Activated naive CD8-positive, alpha-beta T cell treated with anti-CD3 and anti-CD28 coated beads for 36 hours (primary cell): Measurements from ENCODE around the gene FUT7. TPM values are rescaled to one million over a fixed set of nuclear protein-coding genes. Genes with fewer than 3 reads are reported as not detected.
"Not testable (repeated sequence)": the region's sequence is repeated elsewhere in the genome, so short reads cannot be mapped to it uniquely, and the experiment has no call there.

Source experiments
- DNase-seq: peaks from one replicate; pipeline ENCODE4 v3.0.0; 2021
- H3K27ac Mint-ChIP-seq: one replicate; pipeline ENCODE4 v1.8.0; 2022; ENCODE audit warnings: mild to moderate bottlenecking, moderate library complexity, mixed read lengths
- H3K27me3 Mint-ChIP-seq: one replicate; pipeline ENCODE4 v1.8.0; 2022; ENCODE audit warnings: mild to moderate bottlenecking, mixed read lengths
- H3K36me3 Mint-ChIP-seq: one replicate; pipeline ENCODE4 v1.8.0; 2021; ENCODE audit warnings: mild to moderate bottlenecking, mixed read lengths
- H3K4me1 Mint-ChIP-seq: one replicate; pipeline ENCODE4 v1.8.0; 2021; ENCODE audit warnings: mixed read lengths
- H3K4me3 Mint-ChIP-seq: one replicate; pipeline ENCODE4 v1.8.0; 2022; ENCODE audit warnings: mild to moderate bottlenecking, moderate library complexity, mixed read lengths
- H3K9me3 Mint-ChIP-seq: one replicate; pipeline ENCODE4 v1.8.0; 2022; ENCODE audit warnings: mixed read lengths
- total RNA-seq, 2 experiments: library from RNA; stranded (reverse); gene quantifications; one replicate each; pipeline ENCODE4 v1.2.3, GENCODE V29; 2021

FUT7 gene
- total RNA-seq, 2 experiments from 2014 or later: not detected

- no peaks in the 10 kb centered on the region for H3K36me3 Mint-ChIP-seq
- no peak for DNase-seq
- peak overlapping the region; percentile 46 for H3K27ac Mint-ChIP-seq
- H3K27me3 Mint-ChIP-seq: no peaks in the 10 kb centered on the region
- H3K9me3 Mint-ChIP-seq: no peaks in the 10 kb centered on the region
- H3K4me3 Mint-ChIP-seq: peak overlapping the region; percentile 52
- H3K4me1 Mint-ChIP-seq: peaks cover 31% of the 10 kb centered on the region
These were observed 2.3 kb upstream of the FUT7 start for GRCh38 chr9:137034039-137034708.

DNA sequence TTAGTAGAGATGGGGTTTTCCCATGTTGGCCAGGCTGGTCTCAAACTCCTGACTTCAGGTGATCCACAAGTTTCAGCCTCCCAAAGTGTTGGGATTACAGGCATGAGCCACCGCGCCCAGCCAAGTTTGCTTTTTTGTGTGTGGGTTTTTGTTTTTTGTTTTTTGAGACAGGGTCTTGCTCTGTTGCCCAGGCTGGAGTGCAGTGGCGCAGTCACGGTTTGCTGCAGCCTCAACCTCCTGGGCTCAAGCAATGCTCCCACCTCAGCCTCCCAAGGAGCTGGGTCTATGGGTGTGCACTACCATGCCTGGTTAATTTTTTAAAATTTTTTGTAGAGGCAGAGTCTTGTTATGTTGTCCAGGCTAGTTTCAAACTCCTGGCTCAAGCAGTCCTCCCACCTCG, 1.6 kb upstream of the FUT7 start:
- not testable (repeated sequence) for H3K36me3 Mint-ChIP-seq, H3K4me3 Mint-ChIP-seq, H3K27me3 Mint-ChIP-seq, H3K9me3 Mint-ChIP-seq, DNase-seq, H3K27ac Mint-ChIP-seq
- H3K4me1 Mint-ChIP-seq: peaks cover 35% of the 10 kb centered on the region

DNA sequence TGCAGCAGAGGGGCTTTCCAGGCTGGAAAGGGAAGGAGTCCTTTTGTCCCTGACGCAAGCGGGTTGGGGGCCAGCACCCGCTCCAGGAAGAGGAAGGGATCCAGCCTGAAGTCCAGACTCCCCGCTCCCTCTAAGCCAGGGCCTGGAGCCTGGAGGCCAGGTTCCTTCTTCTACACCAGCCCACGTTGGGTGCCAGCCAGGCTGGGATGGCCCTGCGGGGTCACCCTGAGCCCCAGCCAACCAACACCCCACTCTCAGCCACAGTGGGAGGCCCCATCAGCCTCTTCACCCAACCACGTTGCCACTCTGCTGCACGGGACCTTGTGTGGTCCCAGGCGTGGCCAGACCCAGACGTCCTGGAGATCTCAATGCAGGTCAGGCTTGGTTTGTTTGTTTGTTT, 970 bp upstream of the FUT7 start:
- Mint-ChIP-seq H3K9me3 (no peaks in the 10 kb centered on the region), H3K27me3 (no peaks in the 10 kb centered on the region), H3K4me3 (no peak overlapping the region), H3K4me1 (peaks cover 35% of the 10 kb centered on the region), H3K36me3 (no peaks in the 10 kb centered on the region), H3K27ac (no peak overlapping the region)
- DNase-seq: no peak

- H3K4me1 Mint-ChIP-seq: peaks cover 40% of the 10 kb centered on the region
- H3K9me3 Mint-ChIP-seq: no peaks in the 10 kb centered on the region
- no peak overlapping the region for H3K4me3 Mint-ChIP-seq
- DNase-seq: peak; percentile 47
- no peak overlapping the region for H3K27ac Mint-ChIP-seq
- no peaks in the 10 kb centered on the region for H3K27me3 Mint-ChIP-seq
- H3K36me3 Mint-ChIP-seq: no peaks in the 10 kb centered on the region
These were observed 1.1 kb downstream of the FUT7 start for GRCh38 chr9:137030538-137031527.

GRCh38 chr9:137030006-137030405, 1.9 kb downstream of the FUT7 start:
- Mint-ChIP-seq H3K27ac (no peak overlapping the region), H3K27me3 (no peaks in the 10 kb centered on the region), H3K4me1 (peaks cover 39% of the 10 kb centered on the region), H3K9me3 (no peaks in the 10 kb centered on the region), H3K4me3 (no peak overlapping the region), H3K36me3 (no peaks in the 10 kb centered on the region)
- DNase-seq: no peak

DNA sequence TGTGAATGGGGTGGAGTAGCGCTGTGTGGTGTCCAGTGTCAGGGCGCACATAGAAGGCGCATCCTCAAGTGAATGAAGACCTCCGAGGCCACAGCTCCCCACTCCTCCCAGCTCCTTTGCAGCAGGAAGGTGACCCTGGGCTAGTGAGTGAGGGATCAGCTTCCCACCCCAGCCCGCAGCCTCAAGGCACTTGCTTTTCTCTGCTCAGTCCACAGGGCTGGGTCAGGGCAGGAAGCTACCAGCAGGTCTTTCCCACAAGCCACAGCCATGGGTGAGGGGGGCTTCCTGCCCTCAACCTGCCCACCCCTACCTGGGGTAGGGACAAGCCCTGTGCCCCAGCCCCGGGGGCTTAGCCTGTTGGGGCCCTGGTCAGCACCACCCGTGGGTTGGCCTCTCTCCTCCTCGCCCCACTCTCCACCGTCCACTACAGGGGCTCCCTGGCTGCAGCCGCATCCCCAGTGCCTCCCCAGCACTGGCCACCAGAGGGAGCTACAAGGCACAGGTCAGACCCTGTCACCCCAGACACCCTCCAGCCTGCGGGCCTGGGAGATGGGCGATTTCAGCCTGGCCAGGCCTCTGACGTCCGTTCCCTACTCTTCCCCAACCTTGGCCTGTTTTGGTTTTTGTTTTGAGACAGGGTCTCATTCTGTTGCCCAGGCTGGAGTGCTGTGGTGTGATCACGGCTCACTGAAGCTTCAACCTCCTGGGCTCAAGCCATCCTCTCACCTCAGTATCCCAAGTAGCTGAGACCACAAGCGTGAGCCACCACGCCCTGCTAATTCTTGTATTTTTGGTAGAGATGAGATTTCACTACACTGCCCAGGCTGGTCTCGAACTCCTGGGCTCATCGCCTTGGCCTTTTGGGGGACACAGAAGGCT, 2.6 kb downstream of the FUT7 start:
- Mint-ChIP-seq H3K36me3 (no peaks in the 10 kb centered on the region), H3K27ac (no peak overlapping the region), H3K27me3 (no peaks in the 10 kb centered on the region), H3K4me3 (peak overlapping the region; percentile 53), H3K9me3 (no peaks in the 10 kb centered on the region), H3K4me1 (peaks cover 32% of the 10 kb centered on the region)
- DNase-seq: peak; percentile 70

- no peaks in the 10 kb centered on the region for H3K36me3 Mint-ChIP-seq
- peaks cover 28% of the 10 kb centered on the region for H3K4me1 Mint-ChIP-seq
- H3K27me3 Mint-ChIP-seq: no peaks in the 10 kb centered on the region
- no peak overlapping the region for H3K27ac Mint-ChIP-seq
- no peaks in the 10 kb centered on the region for H3K9me3 Mint-ChIP-seq
- DNase-seq: peak; percentile 79
- peak overlapping the region; percentile 53 for H3K4me3 Mint-ChIP-seq
These were observed 3.4 kb downstream of the FUT7 start for GRCh38 chr9:137028263-137029057.

GRCh38 chr9:137027369-137028262, 4.3 kb downstream of the FUT7 start, which contains the start of gene ABCA2:
TSS of gene ABCA2 (minus strand) at chr9:137028237. CDS start at chr9:137028140, 97 bp downstream.
- H3K4me1 Mint-ChIP-seq: peaks cover 28% of the 10 kb centered on the region
- no peaks in the 10 kb centered on the region for H3K9me3 Mint-ChIP-seq
- H3K27me3 Mint-ChIP-seq: no peaks in the 10 kb centered on the region
- H3K27ac Mint-ChIP-seq: no peak within 1 kb of the TSS
- no peaks in the 10 kb centered on the region for H3K36me3 Mint-ChIP-seq
- DNase-seq: no peak
- peak within 1 kb of the TSS; percentile 68 for H3K4me3 Mint-ChIP-seq

- no peak for DNase-seq
- H3K36me3 Mint-ChIP-seq: no peaks in the 10 kb centered on the region
- H3K4me1 Mint-ChIP-seq: peaks cover 25% of the 10 kb centered on the region
- no peaks in the 10 kb centered on the region for H3K27me3 Mint-ChIP-seq
- no peak overlapping the region for H3K27ac Mint-ChIP-seq
- peak overlapping the region; percentile 68 for H3K4me3 Mint-ChIP-seq
- no peaks in the 10 kb centered on the region for H3K9me3 Mint-ChIP-seq
These were observed 5.1 kb downstream of the FUT7 start for GRCh38 chr9:137026828-137027227.

GRCh38 chr9:137026384-137026783, 5.5 kb downstream of the FUT7 start:
- no peak overlapping the region for H3K27ac Mint-ChIP-seq
- peaks cover 24% of the 10 kb centered on the region for H3K4me1 Mint-ChIP-seq
- no peak for DNase-seq
- no peaks in the 10 kb centered on the region for H3K36me3 Mint-ChIP-seq
- no peaks in the 10 kb centered on the region for H3K9me3 Mint-ChIP-seq
- no peak overlapping the region for H3K4me3 Mint-ChIP-seq
- no peaks in the 10 kb centered on the region for H3K27me3 Mint-ChIP-seq

GRCh38 chr9:137025517-137025966, 6.3 kb downstream of the FUT7 start:
- no peak for DNase-seq
- no peaks in the 10 kb centered on the region for H3K9me3 Mint-ChIP-seq
- H3K36me3 Mint-ChIP-seq: no peaks in the 10 kb centered on the region
- no peaks in the 10 kb centered on the region for H3K27me3 Mint-ChIP-seq
- H3K4me3 Mint-ChIP-seq: no peak overlapping the region
- no peak overlapping the region for H3K27ac Mint-ChIP-seq
- H3K4me1 Mint-ChIP-seq: peaks cover 20% of the 10 kb centered on the region

DNA sequence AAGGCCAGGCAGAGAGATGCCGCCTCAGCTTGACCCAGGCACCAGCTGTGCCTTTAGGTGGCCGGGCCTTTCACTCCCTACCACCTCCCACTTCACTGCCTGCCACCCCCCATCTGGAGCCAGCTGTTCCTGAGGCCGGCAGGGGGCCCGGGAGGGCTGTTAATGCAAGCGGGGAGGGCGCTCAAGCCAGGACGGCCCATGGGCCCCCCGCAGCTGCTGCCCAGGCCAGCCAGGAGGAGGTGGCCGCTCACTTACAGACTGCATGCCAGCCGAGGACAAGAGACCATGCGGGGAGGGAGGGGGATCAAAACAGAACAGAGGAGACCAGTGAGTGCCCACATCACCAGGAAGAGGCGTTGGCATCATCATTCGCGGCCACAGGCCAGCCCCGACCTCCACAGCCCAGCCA, 8.3 kb downstream of the FUT7 start:
- no peaks in the 10 kb centered on the region for H3K9me3 Mint-ChIP-seq
- H3K27ac Mint-ChIP-seq: no peak overlapping the region
- peaks cover 4% of the 10 kb centered on the region for H3K4me1 Mint-ChIP-seq
- no peaks in the 10 kb centered on the region for H3K27me3 Mint-ChIP-seq
- no peaks in the 10 kb centered on the region for H3K36me3 Mint-ChIP-seq
- no peak overlapping the region for H3K4me3 Mint-ChIP-seq
- DNase-seq: no peak

- Mint-ChIP-seq H3K9me3 (no peaks in the 10 kb centered on the region), H3K27ac (no peak overlapping the region), H3K4me3 (no peak overlapping the region), H3K4me1 (peaks cover 4% of the 10 kb centered on the region), H3K27me3 (no peaks in the 10 kb centered on the region), H3K36me3 (no peaks in the 10 kb centered on the region)
- DNase-seq: no peak
These were observed 8.7 kb downstream of the FUT7 start for GRCh38 chr9:137023157-137023556.
